OCI-LY7 (cell line): ENCODE data around the gene ZNF462.

Experiments used
- EZH2phosphoT487 ChIP-seq: fragments of 200-600 bp; sonication (generic); IDR thresholded peaks from 2 replicates; pipeline ENCODE4 v1.6.1; 2018; ENCODE audit warnings: low read depth, borderline replicate concordance, mild to moderate bottlenecking, mixed run types, antibody characterized with exemption, low read length, moderate library complexity, mixed read lengths
- TF ChIP-seq, protein P1 (sequence below): fragments of 200-600 bp; sonication (generic); conservative IDR thresholded peaks from 2 replicates; pipeline ENCODE4 v1.5.1; 2014; ENCODE audit warnings: mild to moderate bottlenecking, antibody characterized with exemption, low read length, moderate library complexity, mixed read lengths

DNA sequence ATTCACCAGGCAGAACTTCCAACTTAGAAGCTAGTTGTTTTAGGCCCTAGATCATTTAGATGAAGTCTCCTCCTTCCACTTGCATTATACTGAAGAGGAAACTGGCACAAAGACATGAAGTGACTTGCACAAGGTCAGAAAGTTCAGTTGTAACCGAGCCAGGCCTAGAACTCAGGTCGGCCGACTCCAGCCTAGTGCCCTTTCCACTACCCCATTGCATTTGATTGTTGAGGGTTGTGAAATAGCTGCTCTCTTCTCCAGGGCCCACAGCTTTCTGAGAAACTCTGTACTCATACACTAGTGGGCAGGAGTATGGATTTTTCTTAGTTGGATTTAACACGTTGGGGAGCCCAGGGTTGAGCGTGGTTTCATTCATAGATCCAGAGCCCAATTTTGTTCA is 5.6 kb downstream of the ZNF462 start:
- TF ChIP-seq, protein P1, sequence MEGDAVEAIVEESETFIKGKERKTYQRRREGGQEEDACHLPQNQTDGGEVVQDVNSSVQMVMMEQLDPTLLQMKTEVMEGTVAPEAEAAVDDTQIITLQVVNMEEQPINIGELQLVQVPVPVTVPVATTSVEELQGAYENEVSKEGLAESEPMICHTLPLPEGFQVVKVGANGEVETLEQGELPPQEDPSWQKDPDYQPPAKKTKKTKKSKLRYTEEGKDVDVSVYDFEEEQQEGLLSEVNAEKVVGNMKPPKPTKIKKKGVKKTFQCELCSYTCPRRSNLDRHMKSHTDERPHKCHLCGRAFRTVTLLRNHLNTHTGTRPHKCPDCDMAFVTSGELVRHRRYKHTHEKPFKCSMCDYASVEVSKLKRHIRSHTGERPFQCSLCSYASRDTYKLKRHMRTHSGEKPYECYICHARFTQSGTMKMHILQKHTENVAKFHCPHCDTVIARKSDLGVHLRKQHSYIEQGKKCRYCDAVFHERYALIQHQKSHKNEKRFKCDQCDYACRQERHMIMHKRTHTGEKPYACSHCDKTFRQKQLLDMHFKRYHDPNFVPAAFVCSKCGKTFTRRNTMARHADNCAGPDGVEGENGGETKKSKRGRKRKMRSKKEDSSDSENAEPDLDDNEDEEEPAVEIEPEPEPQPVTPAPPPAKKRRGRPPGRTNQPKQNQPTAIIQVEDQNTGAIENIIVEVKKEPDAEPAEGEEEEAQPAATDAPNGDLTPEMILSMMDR = no peak
- no peak for TF ChIP-seq EZH2phosphoT487
